IPS DF 6.9 (cell line): ENCODE data around the gene ZNF28.
"Not testable (repeated sequence)": the region's sequence is repeated elsewhere in the genome, so short reads cannot be mapped to it uniquely, and the experiment has no call there.

ENCODE experiments used
- DNase-seq: peaks from one replicate; pipeline ENCODE4 v3.0.0-alpha.2; 2013; ENCODE audit warnings: low read depth, low spot score
- H3K27ac ChIP-seq: one replicate; pipeline ENCODE4 v1.5.1; 2013; ENCODE audit warnings: low read length, control low read depth
- H3K27me3 ChIP-seq: 2 replicates; pipeline ENCODE4 v1.6.1; 2013; ENCODE audit warnings: mild to moderate bottlenecking, low read length; ENCODE audit not compliant: control insufficient read depth, insufficient read depth
- H3K36me3 ChIP-seq: 2 replicates; pipeline ENCODE4 v1.6.1; 2013; ENCODE audit warnings: low read length; ENCODE audit not compliant: control insufficient read depth, insufficient read depth
- H3K4me1 ChIP-seq: 2 replicates; pipeline ENCODE4 v1.6.1; 2013; ENCODE audit warnings: low read length; ENCODE audit not compliant: control insufficient read depth, insufficient read depth
- H3K4me3 ChIP-seq: 2 replicates; pipeline ENCODE4 v1.5.1; 2013; ENCODE audit warnings: mild to moderate bottlenecking, low read length
- H3K9me3 ChIP-seq: 2 replicates; pipeline ENCODE4 v1.6.1; 2013; ENCODE audit warnings: low read length, inconsistent platforms; ENCODE audit not compliant: control insufficient read depth, insufficient read depth
- WGBS: extraction: QIAGEN DNeasy Blood & Tissue Kit; methylation state at CpG from one replicate; pipeline ENCODE4 v1.1.7; 2013; ENCODE audit warnings: mixed read lengths, missing lambda C conversion rate; ENCODE audit not compliant: insufficient read length, insufficient coverage; 5-methylcytosine and 5-hydroxymethylcytosine counted together

ZNF28 gene

DNA sequence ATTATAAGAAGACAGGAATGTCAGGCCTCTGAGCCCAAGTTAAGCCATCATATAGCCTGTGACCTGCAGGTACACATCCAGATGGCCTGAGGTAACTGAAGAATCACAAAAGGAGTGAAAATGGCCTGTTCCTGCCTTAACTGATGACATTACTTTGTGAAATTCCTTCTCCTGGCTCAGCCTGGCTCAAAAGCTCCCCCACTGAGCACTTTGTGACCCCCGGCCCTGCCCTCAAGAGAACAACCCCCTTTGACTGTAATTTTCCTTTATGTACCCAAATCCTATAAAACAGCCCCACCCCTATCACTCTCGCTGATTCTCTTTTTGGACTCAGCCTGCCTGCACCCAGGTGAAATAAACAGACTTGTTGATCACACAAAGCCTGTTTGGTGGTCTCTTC, 65.0 kb downstream of the ZNF28 start:
- DNase-seq, H3K4me1 ChIP-seq, H3K9me3 ChIP-seq, H3K27me3 ChIP-seq, H3K4me3 ChIP-seq, H3K27ac ChIP-seq, H3K36me3 ChIP-seq: not testable (repeated sequence)
- WGBS = no CpG with 5 or more reads among the region's 2 CpGs

DNA sequence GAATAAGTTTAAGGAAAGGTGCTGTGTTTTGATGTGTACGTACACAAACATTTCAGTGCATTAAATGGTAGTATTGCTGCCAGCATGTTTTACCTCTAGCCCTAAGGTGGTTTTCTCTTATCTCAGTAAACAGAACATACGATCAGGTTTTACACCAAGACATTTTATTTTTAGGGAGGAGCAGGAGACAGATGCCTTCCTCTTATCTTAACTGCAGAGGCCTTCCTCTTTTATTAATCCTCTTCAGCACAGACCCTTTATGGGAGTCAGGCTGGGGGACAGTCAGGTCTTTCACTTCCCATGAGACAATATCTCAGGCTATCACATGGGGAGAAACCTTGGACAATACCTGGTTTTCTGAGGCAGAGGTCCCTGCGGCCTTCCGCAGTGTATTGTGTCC, 71.7 kb downstream of the ZNF28 start:
- DNase-seq = no peak
- Histone ChIP-seq H3K4me3 (no peak overlapping the region), H3K9me3 (no peaks in the 10 kb centered on the region), H3K4me1 (no peaks in the 10 kb centered on the region), H3K27ac (no peak overlapping the region), H3K27me3 (no peaks in the 10 kb centered on the region; the same call in 1 of the 2 replicates), H3K36me3 (no peaks in the 10 kb centered on the region)
- WGBS = no CpG with 5 or more reads among the region's 4 CpGs

DNA sequence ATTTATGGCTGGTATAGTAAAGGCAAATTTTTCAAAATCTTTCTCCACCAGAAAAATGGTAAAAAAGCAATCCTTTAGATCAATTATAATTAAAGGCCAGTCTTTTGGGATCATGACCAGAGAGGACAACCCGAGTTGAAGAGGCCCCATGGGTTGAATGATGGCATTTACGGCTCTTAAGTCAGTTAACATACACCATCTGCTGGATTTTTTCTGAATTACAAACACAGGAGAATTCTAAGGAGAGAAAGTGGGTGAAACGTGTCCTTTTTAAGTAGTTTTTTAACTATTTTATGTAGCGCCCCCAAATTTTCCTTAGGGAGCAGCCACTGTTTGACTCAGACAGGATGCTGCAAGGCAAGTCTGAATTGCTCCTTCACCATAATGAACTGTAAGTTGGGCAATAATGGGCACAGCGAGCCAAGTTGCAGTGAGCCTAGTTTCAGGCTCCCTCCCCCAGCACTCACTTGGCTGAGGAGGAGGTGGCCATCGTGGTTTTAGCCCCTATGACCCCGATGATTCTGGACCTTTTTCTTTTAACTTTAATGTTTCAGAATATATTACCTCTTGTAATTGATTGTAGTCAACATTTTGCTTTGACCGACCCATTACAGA, 73.0 kb downstream of the ZNF28 start:
- WGBS = no CpG with 5 or more reads among the region's 8 CpGs
- Histone ChIP-seq H3K9me3 (no peaks in the 10 kb centered on the region), H3K27ac (no peak overlapping the region), H3K27me3 (no peaks in the 10 kb centered on the region; the same call in 1 of the 2 replicates), H3K4me3 (peak overlapping the region; percentile 29; the same call in 1 of the 2 replicates), H3K4me1 (no peaks in the 10 kb centered on the region), H3K36me3 (no peaks in the 10 kb centered on the region)
- DNase-seq = no peak
